Measurements from ENCODE around the gene FXYD2. TPM values are rescaled to one million over a fixed set of nuclear protein-coding genes. Genes with fewer than 3 reads are reported as not detected.

The FXYD2 gene
- total and polyA plus RNA-seq, 2 of the 13 experiments (the other 11 are each of a cell fraction or from before 2014, with no cell fraction given) = 45.9 to 106 TPM

DNA sequence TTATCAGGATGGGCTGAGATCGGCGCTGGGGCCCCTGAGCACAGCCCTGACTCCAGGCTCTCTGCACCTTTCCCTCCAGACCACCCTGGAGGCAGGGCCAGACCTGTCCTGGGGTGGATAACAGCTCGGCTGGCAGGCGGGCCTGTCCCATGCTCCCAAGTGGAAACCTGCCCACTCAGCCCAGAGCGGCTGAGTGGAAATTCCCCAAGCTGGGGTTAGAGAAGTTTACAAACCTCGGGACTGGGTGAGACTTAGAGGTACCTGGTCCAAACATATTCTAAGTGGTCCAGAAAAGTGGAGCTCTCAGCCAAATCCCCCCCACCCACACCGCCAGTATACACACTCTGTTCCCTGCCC, 4.8 kb upstream of the FXYD2 start (continued):
- no peak for TF ChIP-seq ISX (CRISPR knock-in tag; conservative IDR thresholded peaks at IDR 0.05)
- TF ChIP-seq ZNF383 (CRISPR knock-in tag; IDR thresholded peaks at IDR 0.05; ENCODE audit: borderline replicate concordance) = no peak

DNA sequence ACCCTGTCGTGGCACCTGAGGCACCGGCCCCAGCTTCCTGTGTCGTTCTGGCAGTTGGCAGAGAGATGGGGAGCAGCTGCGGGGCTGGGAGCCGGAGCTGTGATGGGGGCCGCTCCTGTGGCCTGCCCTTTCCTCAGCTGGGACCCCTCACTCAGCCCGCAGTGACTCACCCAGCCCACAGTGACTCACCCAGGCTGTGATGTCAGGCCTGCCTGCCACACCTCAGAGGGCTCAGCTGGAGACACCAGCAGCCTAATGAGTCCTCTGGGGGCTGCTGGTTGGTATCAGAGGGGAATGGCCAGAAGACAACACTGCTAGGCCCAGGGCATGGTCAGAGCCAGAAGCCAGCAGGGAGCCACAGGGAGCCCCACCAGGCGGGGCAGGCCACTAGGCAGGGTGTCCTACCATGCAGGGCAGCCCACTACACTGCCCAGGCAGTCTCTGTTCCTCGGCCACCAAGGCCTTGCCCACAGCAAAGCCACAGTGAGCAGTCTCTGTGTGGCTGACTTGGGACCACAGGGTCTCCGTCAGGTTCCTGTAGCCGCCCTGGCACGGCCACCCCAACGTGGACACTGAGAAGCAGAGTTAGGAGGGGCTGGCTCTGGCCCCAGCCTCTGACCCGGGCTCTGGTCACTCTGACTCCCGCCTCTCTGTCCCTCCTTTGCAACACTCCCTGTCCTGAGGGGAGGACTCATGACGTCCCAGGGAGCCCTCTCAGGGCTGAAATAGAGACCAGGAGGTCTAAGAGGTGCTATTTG, 4.2 kb upstream of the FXYD2 start:
- WGBS (ENCODE audit: low lambda C conversion rate) = 30% methylated on average over 2 of the region's 16 CpGs
- POLR2A ChIA-PET = interaction anchor here (2.2 kb wide), 1 partner anchor 12 kb away, joined by 5 read pairs; no protein-coding TSS in a partner anchor
- TF ChIP-seq, protein P1, sequence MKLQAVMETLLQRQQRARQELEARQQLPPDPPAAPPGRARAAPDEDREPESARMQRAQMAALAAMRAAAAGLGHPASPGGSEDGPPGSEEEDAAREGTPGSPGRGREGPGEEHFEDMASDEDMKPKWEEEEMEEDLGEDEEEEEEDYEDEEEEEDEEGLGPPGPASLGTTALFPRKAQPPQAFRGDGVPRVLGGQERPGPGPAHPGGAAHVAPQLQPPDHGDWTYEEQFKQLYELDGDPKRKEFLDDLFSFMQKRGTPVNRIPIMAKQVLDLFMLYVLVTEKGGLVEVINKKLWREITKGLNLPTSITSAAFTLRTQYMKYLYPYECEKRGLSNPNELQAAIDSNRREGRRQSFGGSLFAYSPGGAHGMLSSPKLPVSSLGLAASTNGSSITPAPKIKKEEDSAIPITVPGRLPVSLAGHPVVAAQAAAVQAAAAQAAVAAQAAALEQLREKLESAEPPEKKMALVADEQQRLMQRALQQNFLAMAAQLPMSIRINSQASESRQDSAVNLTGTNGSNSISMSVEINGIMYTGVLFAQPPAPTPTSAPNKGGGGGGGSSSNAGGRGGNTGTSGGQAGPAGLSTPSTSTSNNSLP (IDR thresholded peaks at IDR 0.05; ENCODE audit: low read depth, low read length) = no peak
- peak; percentile 66; the same call in 1 of the 2 replicates for TF ChIP-seq JUND (CRISPR knock-in tag; IDR thresholded peaks at IDR 0.05)
- no peak for TF ChIP-seq ZFYVE20 (CRISPR knock-in tag; IDR thresholded peaks at IDR 0.05; ENCODE audit: borderline replicate concordance, low read depth)
- TF ChIP-seq ARNT (IDR thresholded peaks at IDR 0.05) = no peak
- peak; percentile 93 for TF ChIP-seq FOSL2 (CRISPR knock-in tag; IDR thresholded peaks at IDR 0.05)
- no peak for TF ChIP-seq MED1 (CRISPR knock-in tag; IDR thresholded peaks at IDR 0.05)
- no peak for TF ChIP-seq MLLT10 (CRISPR knock-in tag; IDR thresholded peaks at IDR 0.05)
- no peak for TF ChIP-seq ZFP1 (CRISPR knock-in tag; IDR thresholded peaks at IDR 0.05)
- TF ChIP-seq PHF21A (CRISPR knock-in tag; IDR thresholded peaks at IDR 0.05) = no peak
- TF ChIP-seq, protein P2, sequence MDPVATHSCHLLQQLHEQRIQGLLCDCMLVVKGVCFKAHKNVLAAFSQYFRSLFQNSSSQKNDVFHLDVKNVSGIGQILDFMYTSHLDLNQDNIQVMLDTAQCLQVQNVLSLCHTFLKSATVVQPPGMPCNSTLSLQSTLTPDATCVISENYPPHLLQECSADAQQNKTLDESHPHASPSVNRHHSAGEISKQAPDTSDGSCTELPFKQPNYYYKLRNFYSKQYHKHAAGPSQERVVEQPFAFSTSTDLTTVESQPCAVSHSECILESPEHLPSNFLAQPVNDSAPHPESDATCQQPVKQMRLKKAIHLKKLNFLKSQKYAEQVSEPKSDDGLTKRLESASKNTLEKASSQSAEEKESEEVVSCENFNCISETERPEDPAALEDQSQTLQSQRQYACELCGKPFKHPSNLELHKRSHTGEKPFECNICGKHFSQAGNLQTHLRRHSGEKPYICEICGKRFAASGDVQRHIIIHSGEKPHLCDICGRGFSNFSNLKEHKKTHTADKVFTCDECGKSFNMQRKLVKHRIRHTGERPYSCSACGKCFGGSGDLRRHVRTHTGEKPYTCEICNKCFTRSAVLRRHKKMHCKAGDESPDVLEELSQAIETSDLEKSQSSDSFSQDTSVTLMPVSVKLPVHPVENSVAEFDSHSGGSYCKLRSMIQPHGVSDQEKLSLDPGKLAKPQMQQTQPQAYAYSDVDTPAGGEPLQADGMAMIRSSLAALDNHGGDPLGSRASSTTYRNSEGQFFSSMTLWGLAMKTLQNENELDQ (CRISPR knock-in tag; IDR thresholded peaks at IDR 0.05; ENCODE audit: borderline replicate concordance) = no peak
- no peak for TF ChIP-seq DMAP1 (CRISPR knock-in tag; IDR thresholded peaks at IDR 0.05)
- no peak for TF ChIP-seq ONECUT2 (CRISPR knock-in tag; IDR thresholded peaks at IDR 0.05)
- TF ChIP-seq, protein P3, sequence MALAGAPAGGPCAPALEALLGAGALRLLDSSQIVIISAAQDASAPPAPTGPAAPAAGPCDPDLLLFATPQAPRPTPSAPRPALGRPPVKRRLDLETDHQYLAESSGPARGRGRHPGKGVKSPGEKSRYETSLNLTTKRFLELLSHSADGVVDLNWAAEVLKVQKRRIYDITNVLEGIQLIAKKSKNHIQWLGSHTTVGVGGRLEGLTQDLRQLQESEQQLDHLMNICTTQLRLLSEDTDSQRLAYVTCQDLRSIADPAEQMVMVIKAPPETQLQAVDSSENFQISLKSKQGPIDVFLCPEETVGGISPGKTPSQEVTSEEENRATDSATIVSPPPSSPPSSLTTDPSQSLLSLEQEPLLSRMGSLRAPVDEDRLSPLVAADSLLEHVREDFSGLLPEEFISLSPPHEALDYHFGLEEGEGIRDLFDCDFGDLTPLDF (CRISPR knock-in tag; IDR thresholded peaks at IDR 0.05) = no peak
- TF ChIP-seq ZNF629 (CRISPR knock-in tag; conservative IDR thresholded peaks at IDR 0.05) = no peak
- peak in 1 of 2 experiments; percentile 8; a peak in 1 of 4 replicates for TF ChIP-seq EP300 (IDR thresholded peaks at IDR 0.05; ENCODE audit: low read depth in 2 of 2, low read length in 2 of 2)
- TF ChIP-seq EP300 (CRISPR knock-in tag; IDR thresholded peaks at IDR 0.05; ENCODE audit: borderline replicate concordance) = no peak

More for the DNA sequence above, 4.2 kb upstream of the FXYD2 start:
- Histone ChIP-seq H3K27me3 (ENCODE audit: control insufficient read depth in 1 of 2, insufficient read depth in 2 of 2, low read length in 2 of 2) (peaks cover 4 to 26% of the 10 kb centered on the region in 2 experiments; a peak in 4 of 5 replicates), H4K20me1 (ENCODE audit: insufficient read depth, low read length) (no peaks in the 10 kb centered on the region), H3K36me3 (replicated peaks in 1 of 2; ENCODE audit: control insufficient read depth in 1 of 2, insufficient read depth in 2 of 2, low read length in 2 of 2) (no peaks in the 10 kb centered on the region), H3K4me3 (replicated peaks in 1 of 3; ENCODE audit: insufficient read depth in 1 of 3, low read depth in 2 of 3, low read length in 3 of 3) (no peak overlapping the region; a peak in 1 of 6 replicates), H3K79me2 (ENCODE audit: insufficient read depth, low read length) (peaks cover 4% of the 10 kb centered on the region), H3K27ac (ENCODE audit: extremely low read length, insufficient read depth, low read length) (no peak overlapping the region), H2AFZ (ENCODE audit: low read length) (no peak overlapping the region), H3K4me1 (ENCODE audit: insufficient read depth, low read length) (peaks cover 88% of the 10 kb centered on the region), H3K9ac (ENCODE audit: insufficient read depth, low read depth, low read length) (no peak overlapping the region), H3K4me2 (ENCODE audit: low read depth, low read length) (peak overlapping the region; percentile 40), H3K9me3 (ENCODE audit: low read length) (no peaks in the 10 kb centered on the region)
- ATAC-seq (peak; percentile 17), DNase-seq (ENCODE audit: low spot score) (no peak), FAIRE-seq (no peak)
- BruUV-seq (replicated peaks) = no TSS peak
- intact Hi-C loops (cut with micrococcal nuclease; ENCODE audit: unreplicated experiment) (no loop called here), in situ Hi-C loops (cut with HindIII; ENCODE audit: extremely low pct_ligation_motif_present, low pct_unique_long_range_greater_than_20kb) (no loop called here)
- CTCF ChIA-PET (ENCODE audit: low intra/inter-chr PET ratio, low total read pairs) = no interaction called here

All from HepG2 (cell line).